ENCODE data around the gene RNASEL.

The RNASEL gene

DNA sequence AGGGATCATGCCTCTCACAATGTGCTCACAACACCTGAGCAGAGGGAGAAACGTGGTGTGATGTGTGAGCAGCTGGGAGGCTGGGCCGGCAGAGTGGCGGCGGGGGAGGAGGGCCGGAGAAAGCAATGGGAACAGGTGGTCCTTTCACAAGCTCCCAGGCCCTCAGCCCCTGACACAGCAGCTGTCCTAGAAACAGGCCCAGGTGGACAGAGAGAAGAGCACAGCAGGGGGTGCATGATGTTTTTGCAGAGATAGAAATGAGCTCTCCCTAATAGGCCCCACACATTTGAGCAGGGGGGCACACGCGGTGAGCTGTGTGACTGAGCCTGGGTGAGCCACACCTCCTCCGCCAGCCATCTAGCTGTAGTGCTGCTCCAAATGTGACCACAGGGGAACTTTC lies 22.7 kb upstream of the RNASEL start:
- TF ChIP-seq, protein P1, sequence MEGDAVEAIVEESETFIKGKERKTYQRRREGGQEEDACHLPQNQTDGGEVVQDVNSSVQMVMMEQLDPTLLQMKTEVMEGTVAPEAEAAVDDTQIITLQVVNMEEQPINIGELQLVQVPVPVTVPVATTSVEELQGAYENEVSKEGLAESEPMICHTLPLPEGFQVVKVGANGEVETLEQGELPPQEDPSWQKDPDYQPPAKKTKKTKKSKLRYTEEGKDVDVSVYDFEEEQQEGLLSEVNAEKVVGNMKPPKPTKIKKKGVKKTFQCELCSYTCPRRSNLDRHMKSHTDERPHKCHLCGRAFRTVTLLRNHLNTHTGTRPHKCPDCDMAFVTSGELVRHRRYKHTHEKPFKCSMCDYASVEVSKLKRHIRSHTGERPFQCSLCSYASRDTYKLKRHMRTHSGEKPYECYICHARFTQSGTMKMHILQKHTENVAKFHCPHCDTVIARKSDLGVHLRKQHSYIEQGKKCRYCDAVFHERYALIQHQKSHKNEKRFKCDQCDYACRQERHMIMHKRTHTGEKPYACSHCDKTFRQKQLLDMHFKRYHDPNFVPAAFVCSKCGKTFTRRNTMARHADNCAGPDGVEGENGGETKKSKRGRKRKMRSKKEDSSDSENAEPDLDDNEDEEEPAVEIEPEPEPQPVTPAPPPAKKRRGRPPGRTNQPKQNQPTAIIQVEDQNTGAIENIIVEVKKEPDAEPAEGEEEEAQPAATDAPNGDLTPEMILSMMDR (IDR thresholded peaks at IDR 0.05): no peak
- no peak for TF ChIP-seq ZFX (IDR thresholded peaks at IDR 0.05; ENCODE audit: borderline replicate concordance)
- no peak overlapping the region for H3K27ac ChIP-seq

DNA sequence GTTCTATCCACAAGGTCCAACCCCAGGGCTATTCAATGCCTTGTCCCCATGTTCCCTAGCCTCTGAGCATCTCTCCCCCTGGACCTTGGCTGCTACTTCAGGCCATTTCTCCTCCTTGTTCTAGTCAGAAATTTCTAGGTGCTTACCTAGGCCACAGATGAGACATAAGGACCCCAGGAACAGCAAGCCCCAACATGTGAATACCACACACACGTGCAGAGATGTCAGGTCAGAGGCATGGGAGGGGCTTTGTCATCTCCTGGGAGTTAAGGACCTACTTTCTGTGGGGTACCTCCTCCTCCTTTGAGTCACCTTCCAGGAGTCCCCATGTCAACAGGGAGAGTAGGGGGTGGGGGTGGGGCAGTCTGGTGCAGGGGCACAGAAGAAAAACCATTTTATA lies 22.3 kb upstream of the RNASEL start:
- TF ChIP-seq, protein P1 (IDR thresholded peaks at IDR 0.05): no peak
- TF ChIP-seq ZFX (IDR thresholded peaks at IDR 0.05; ENCODE audit: borderline replicate concordance): no peak
- H3K27ac ChIP-seq: no peak overlapping the region

DNA sequence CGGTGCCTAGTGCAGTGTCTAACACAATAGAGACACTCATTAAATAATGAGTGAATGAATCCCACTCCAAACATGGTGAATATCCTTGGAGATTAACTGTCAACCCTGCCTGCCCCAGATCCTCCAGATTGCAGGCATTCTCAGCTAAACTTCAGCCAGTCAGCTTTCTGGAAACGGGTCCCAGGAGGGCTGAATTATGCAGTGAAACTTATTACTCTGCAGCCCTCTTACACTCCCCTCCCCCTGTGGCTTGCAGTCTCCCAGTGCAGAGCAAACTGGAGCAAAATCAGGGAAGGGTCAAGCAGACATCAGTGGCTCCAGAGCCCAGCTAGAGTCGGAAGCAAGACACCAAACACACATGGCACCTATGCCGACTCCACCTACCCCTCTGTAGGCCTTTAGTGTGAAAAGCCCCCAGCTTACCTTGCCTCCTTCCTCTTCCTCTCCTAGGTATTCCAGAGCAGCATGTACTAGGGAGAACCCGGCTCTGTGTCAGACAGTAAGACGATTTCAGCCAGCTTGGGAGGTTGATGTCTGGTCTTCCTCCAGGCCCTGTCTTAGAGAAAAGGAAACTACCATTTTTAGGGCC lies 21.6 kb upstream of the RNASEL start:
- TF ChIP-seq ZFX (IDR thresholded peaks at IDR 0.05; ENCODE audit: borderline replicate concordance): no peak
- TF ChIP-seq, protein P1 (IDR thresholded peaks at IDR 0.05): no peak
- no peak overlapping the region for H3K27ac ChIP-seq

DNA sequence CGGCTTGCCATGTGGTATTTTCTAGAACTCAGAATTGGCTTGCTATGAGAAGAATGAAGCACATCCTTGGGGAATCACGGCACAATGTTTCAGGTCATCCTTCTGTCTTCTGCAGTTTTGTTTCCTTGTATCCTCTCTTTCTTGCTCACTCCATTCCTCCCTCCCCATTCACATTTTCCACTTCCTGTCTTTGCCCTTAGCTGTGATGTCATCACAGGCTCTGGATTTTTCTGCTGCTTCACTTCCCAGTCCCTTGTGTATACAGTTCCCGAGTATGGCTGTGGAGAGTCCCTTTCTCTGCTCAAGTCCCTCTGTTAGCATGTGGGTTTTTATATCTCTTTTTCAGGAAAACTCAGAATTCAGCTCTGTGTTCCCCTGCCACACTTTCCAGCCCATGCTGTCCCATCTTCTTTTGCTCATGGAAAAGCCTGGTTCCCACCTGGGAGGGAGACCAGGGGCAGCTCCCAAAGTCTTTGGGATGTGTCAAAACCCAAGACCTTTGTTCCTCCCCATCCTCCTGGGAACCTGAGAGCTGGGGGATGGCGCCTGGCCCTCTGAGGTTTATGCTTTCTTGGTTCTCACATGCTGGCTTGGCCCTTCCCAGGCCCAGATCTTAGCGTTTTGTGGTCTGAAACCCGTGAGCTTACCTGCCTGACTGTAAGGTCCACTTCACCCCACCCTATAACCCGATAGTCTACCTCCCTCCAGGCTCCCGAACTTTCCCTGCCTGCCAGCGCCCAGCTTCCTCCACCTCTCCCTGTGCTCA lies 20.0 kb upstream of the RNASEL start:
- no peak overlapping the region for H3K27ac ChIP-seq
- no peak for TF ChIP-seq ZFX (IDR thresholded peaks at IDR 0.05; ENCODE audit: borderline replicate concordance)

DNA sequence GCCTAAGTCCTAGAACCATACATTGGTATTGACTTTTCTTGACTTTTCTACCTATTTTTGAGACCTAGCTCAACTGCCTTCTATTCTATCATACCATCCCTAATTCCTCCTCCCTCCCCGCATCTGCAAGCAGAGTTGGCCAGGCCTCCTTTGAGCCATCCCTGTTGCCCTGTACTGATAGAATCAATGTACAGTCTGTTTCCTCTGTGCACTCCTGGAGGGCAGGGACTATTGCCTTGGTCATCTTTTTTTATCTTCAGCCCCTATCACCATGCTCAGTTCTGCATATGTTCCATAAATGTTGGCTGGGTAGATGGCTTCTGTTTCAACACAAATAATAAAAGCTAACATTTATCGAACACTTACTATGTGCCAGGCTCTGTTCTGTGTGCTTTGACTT lies 19.2 kb upstream of the RNASEL start:
- TF ChIP-seq ZFX (IDR thresholded peaks at IDR 0.05; ENCODE audit: borderline replicate concordance): no peak
- TF ChIP-seq, protein P1 (IDR thresholded peaks at IDR 0.05): no peak
- no peak overlapping the region for H3K27ac ChIP-seq

GRCh38 chr1:182607566-182607965 lies 18.5 kb upstream of the RNASEL start:
- no peak for TF ChIP-seq ZFX (IDR thresholded peaks at IDR 0.05; ENCODE audit: borderline replicate concordance)
- TF ChIP-seq, protein P1 (IDR thresholded peaks at IDR 0.05): no peak
- no peak overlapping the region for H3K27ac ChIP-seq

GRCh38 chr1:182604175-182605164 lies 15.4 kb upstream of the RNASEL start, which contains the start of gene RGS16:
RGS16 (minus strand) TSS chr1:182604389; CDS start chr1:182604259, 130 bp downstream.
- H3K27ac ChIP-seq: no peak within 1 kb of the TSS
- TF ChIP-seq, protein P1 (IDR thresholded peaks at IDR 0.05): 0 out of 2 replicates have a peak, but pooled peaks have one; percentile 4
- TF ChIP-seq ZFX (IDR thresholded peaks at IDR 0.05; ENCODE audit: borderline replicate concordance): no peak

Data from 22Rv1 (cell line).